Fibroblast of peridontal ligament (primary cell): ENCODE measurements around the gene GLB1L2.

Experiments
- DNase-seq: peaks from one replicate; pipeline ENCODE4 v3.0.0-alpha.2; 2010; ENCODE audit errors: extremely low read depth

GLB1L2 gene

GRCh38 chr11:134386945-134387344 is 55.2 kb downstream of the GLB1L2 start:
- DNase-seq = no peak

GRCh38 chr11:134387501-134387900 is 55.7 kb downstream of the GLB1L2 start:
- no peak for DNase-seq

GRCh38 chr11:134388590-134388989 is 56.8 kb downstream of the GLB1L2 start:
- DNase-seq = no peak

- DNase-seq = no peak
Observed at GRCh38 chr11:134389464-134390180, 57.8 kb downstream of the GLB1L2 start.

- no peak for DNase-seq
Observed at GRCh38 chr11:134390706-134391569, 59.1 kb downstream of the GLB1L2 start.

GRCh38 chr11:134391656-134392055 is 59.9 kb downstream of the GLB1L2 start:
- DNase-seq = no peak

- no peak for DNase-seq
Observed at GRCh38 chr11:134392953-134393615, 61.3 kb downstream of the GLB1L2 start.

GRCh38 chr11:134393638-134394037 is 61.9 kb downstream of the GLB1L2 start:
- DNase-seq = no peak

GRCh38 chr11:134394311-134394710 is 62.5 kb downstream of the GLB1L2 start:
- no peak for DNase-seq

GRCh38 chr11:134395002-134395401 is 63.2 kb downstream of the GLB1L2 start:
- no peak for DNase-seq

- DNase-seq = no peak
Observed at GRCh38 chr11:134397304-134398078, 65.7 kb downstream of the GLB1L2 start.

- no peak for DNase-seq
Observed at GRCh38 chr11:134398079-134398444, 66.3 kb downstream of the GLB1L2 start.

GRCh38 chr11:134398644-134399292 is 67.0 kb downstream of the GLB1L2 start:
- DNase-seq = no peak

GRCh38 chr11:134399293-134399654 is 67.5 kb downstream of the GLB1L2 start:
- DNase-seq = no peak

- DNase-seq = no peak
Observed at GRCh38 chr11:134399996-134400395, 68.2 kb downstream of the GLB1L2 start.

- DNase-seq = no peak
Observed at GRCh38 chr11:134401825-134402809, 70.3 kb downstream of the GLB1L2 start.

GRCh38 chr11:134402910-134403309 is 71.1 kb downstream of the GLB1L2 start:
- DNase-seq = no peak

GRCh38 chr11:134404575-134405341 is 73.0 kb downstream of the GLB1L2 start:
- DNase-seq = no peak

- no peak for DNase-seq
Observed at GRCh38 chr11:134405436-134405835, 73.6 kb downstream of the GLB1L2 start.
